Stimulated activated naive CD4-positive, alpha-beta T cell treated with Interleukin-2 at 50 U/mL for 16 hours (primary cell): ENCODE results near the gene STMN3.
A peak's percentile ranks its signal among the peaks of the same experiment; 100 is the strongest.
"Not testable (repeated sequence)": the region's sequence is repeated elsewhere in the genome, so short reads cannot be mapped to it uniquely, and the experiment has no call there.

Source experiments
- DNase-seq: peaks from one replicate; lab custom pipeline; 2025; lab: John Stamatoyannopoulos, UW

The STMN3 gene

GRCh38 chr20:63657260-63657936 is 4.2 kb upstream of the STMN3 start:
- DNase-seq, result no peak

GRCh38 chr20:63656451-63656850 is 3.2 kb upstream of the STMN3 start:
- no peak for DNase-seq

GRCh38 chr20:63655249-63655648 is 2.0 kb upstream of the STMN3 start:
- no peak for DNase-seq

DNA sequence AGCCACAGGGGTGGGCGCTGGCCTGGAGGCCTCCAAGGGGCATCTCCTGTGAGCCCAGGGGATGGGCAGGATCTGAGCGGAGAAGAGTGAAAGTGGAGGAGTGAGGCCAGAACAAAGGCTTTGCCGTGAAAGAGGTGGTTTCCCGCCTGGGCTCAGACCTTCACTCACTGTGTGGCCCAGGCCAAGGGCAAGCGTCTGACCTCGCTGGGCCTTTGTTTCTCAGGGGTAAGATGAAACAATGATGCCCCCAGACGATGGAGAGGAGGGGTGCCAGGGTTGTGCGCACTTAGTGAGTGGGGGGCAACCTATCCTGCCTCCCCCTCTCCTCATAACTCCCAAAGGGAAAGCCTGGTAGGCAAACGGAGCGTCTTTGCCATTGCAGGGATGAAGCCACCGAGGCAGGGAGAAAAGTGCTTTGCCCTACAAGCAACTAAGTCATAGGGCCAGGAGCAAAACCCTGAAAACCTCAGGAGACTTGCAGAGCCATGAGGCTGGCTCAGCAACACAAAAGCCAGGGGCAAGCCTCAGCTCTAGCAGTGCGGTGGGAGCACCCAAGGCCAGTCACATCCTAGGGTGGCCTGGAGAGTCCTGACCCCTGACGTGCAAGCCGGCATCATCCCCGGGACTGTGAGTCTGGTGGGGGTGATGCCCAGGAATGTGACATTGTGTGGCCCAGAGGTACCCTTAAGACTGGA is 897 bp upstream of the STMN3 start:
- no peak for DNase-seq

GRCh38 chr20:63652192-63652980 is 838 bp downstream of the STMN3 start:
- peak; percentile 50 for DNase-seq

DNA sequence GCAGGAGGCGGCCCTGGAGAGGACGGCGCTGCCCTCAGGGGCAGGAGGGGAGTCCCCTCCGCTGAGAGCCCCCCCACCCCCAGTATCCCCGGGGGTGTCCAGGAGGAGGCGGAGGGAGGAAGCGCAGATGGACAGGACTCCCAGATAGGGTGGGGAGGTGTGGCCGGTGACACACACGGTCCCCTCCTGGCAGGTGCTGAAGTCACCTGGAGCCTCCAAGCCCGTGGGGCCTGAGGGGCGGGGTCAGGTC is 1.4 kb downstream of the STMN3 start:
- no peak for DNase-seq

GRCh38 chr20:63650486-63650885 is 2.7 kb downstream of the STMN3 start:
- not testable (repeated sequence) for DNase-seq

DNA sequence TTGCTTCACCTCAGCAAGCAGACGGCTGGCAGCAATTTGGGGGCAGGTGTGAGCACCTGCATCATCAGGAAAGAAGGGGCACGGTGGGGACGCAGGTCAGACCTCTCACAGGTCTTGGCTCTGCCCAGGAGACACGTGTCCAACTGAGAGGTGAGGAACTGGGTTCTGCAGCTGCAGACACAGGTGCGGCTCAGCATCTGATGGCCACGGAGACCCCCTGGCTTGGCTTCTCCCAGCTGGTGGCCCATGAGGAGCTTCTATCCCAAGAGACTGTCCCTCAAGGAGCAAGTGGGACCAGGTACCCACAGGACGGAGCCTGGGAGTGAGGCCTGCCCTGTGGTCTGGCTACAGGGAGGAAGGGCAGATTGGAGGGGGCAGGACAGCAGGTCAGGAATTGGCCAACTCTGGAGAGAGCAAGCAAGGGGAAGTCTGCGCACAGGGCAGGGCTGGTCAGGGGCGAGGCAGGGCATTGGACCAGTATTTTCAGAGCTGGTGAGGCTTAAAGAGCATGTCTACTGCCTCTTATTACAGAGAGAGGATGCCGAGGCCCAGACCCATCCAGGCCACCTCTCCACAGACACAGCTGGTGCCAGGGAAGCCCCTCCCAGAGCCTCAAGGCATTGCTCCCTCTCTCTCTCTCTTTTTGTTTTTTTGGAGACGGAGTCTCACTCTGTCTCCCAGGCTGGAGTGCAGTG is 4.2 kb downstream of the STMN3 start:
- DNase-seq, result no peak

DNA sequence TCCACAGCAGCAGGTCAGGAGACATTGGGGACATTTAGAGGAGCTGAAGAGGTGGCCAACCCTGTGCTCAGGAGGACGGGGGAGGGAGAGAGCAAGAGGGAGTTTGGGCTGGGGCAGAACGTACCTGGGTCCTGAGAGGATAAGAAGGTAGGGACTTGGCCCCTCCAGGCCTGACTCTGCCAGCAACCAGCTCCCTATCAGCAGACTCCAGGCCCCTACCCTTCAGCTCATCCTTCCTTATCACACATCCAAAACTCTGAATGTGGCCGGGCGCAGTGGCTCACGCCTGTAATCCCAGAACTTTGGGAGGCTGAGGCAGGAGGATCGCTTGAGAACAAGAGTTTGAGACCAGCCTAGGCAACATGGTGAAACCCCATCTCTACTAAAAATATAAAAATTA is 5.0 kb downstream of the STMN3 start:
- DNase-seq, result no peak

GRCh38 chr20:63645218-63645617 is 8.0 kb downstream of the STMN3 start:
- DNase-seq, result no peak

GRCh38 chr20:63643946-63644345 is 9.3 kb downstream of the STMN3 start:
- no peak for DNase-seq

GRCh38 chr20:63643499-63643898 is 9.7 kb downstream of the STMN3 start:
- DNase-seq, result no peak

DNA sequence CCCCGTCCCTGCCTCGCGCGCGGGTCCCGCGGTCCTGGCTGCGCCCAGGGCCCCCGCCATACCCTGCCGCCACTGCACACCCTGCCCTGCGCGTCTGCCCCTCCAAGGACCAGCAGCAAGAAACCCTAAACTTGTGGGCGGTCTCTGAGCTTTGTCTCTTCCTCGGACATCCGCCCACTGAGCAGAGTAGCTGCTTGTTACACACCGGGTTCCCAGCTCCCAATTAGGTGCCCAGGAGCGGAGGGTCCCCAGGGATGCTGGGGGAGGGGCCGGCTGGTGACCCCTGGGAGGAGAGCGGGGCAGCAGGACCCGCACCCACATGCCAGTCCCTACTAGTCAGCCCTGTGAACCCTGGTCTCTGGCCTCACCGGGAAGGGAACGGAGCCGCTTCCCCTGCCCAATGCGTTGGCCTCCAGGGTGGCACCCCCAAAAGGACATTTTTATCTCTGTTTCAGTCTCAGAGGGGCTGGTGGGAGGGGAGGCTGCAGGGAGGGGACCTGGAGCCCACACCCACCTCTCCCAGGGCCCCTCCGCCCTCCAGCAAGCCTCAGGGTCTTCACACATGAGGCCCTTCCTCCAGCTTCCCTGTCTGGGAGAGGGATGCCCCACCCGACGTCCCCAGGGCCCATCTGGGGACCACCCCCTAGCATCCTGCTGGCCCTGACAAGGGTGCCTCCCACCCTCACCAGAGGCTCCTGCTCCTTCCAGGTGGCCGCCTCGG is 10.5 kb downstream of the STMN3 start:
- no peak for DNase-seq

DNA sequence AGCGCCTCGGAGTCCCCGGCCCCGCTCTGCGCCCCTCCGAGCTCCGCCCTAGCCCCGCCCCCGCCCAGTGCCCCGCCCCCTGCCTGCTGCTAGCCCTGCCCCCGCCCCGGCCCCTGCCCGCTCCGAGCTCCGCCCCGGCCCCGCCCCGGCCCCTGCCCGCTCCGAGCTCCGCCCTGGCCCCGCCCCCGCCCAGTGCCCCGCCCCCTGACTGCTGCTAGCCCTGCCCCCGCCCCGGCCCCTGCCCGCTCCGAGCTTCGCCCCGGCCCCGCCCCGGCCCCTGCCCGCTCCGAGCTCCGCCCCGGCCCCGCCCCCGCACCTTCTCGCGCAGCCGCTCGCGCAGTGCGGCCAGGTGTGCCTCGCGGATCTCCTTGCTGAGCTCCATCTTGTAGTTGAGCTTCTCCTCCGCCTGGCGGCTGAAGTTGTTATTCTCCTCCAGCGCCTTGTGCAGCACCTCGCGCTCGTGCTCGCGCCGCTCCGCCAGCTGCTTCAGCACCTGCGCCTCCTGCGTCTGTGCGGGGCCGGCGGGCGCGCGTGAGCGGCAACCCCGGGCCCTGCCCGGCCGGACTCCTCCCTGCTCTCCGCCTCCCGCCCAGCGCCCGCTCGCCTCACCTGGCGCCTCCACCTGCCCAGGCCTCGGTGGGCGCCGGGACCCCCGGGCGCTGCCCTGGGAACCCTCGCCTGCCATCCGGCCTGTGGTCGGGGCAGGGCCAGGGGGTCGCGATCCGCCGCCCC is 11.3 kb downstream of the STMN3 start:
- peak; percentile 100 for DNase-seq

DNA sequence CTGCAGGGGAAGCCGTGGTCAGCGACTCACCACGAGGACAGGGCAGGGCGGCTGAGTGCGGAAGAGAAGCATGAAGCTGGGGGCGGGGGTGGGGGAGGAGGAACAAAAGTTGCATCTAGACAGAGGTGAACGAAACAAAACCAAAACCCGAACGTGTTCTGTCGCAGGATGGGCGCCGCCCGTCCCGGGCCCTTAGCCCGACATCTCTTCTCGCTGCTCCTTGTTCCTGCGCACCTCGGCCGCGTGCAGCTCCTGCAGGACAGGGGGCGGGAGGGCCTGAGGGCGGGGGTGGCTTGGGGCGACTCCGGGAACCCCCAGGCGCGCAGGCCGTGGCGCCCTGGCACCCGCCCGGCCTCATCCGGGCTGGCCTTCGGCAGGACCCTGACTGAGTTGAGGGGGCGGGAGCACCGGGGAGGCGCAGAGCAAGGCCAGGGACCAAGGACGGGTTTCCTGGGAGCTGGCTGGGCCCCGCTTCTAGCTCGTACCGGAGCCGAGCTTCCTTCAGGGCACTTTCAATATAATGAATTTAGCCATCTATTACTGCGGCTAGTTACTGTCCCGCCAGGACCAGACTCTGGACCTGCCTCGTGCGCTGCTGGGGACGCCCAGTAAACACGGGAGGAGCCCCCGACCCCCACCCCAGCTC is 12.0 kb downstream of the STMN3 start:
- peak; percentile 44 for DNase-seq

- not testable (repeated sequence) for DNase-seq
These were observed 12.5 kb downstream of the STMN3 start for GRCh38 chr20:63640686-63641085.

GRCh38 chr20:63640086-63640485 is 13.1 kb downstream of the STMN3 start:
- DNase-seq, result no peak

- DNase-seq, result peak; percentile 62
These were observed 13.9 kb downstream of the STMN3 start for GRCh38 chr20:63639093-63639975.

- DNase-seq, result no peak
These were observed 16.2 kb downstream of the STMN3 start for GRCh38 chr20:63636752-63637628.
